ENCODE data around the gene KLRC3.
A peak's percentile ranks its signal among the peaks of the same experiment; 100 is the strongest.
"Not testable (repeated sequence)": the region's sequence is repeated elsewhere in the genome, so short reads cannot be mapped to it uniquely, and the experiment has no call there.

The KLRC3 gene

GRCh38 chr12:10372559-10372958 lies 47.8 kb downstream of the KLRC3 start:
- no peaks in the 10 kb centered on the region for H4K20me1 ChIP-seq (ENCODE audit: insufficient read depth, low read length)
- no peaks in the 10 kb centered on the region for H3K9me2 ChIP-seq (ENCODE audit: low read depth, low read length)
- H3F3A ChIP-seq (ENCODE audit: insufficient read depth, low read length): no peaks in the 10 kb centered on the region
- H2AFZ ChIP-seq (ENCODE audit: low read length): no peak overlapping the region
- TF ChIP-seq CTCF (IDR thresholded peaks at IDR 0.05; ENCODE audit: low read length): no peak
- no peak for TF ChIP-seq EZH2 (IDR thresholded peaks at IDR 0.05; ENCODE audit: borderline replicate concordance, low read length)
- no peak overlapping the region for H3K9ac ChIP-seq (ENCODE audit: low read length)
- peak overlapping the region; percentile 2 for H3K27ac ChIP-seq (ENCODE audit: low read depth, low read length, poor library complexity, severe bottlenecking)
- H3K4me3 ChIP-seq (ENCODE audit: low read depth, low read length, poor library complexity, severe bottlenecking): no peak overlapping the region
- H3K79me2 ChIP-seq (ENCODE audit: insufficient read depth, low read length): peaks cover 10% of the 10 kb centered on the region; the same call in 1 of the 2 replicates
- no peaks in the 10 kb centered on the region for H3K27me3 ChIP-seq (ENCODE audit: insufficient read depth, low read length)
- H3K9me3 ChIP-seq (ENCODE audit: low read length): no peaks in the 10 kb centered on the region
- no peak overlapping the region for H3K4me2 ChIP-seq (ENCODE audit: low read length)
- peaks cover 16% of the 10 kb centered on the region for H3K4me1 ChIP-seq (ENCODE audit: insufficient read depth, low read length, severe bottlenecking)
- H3K36me3 ChIP-seq (ENCODE audit: insufficient read depth, low read length): peaks cover 99% of the 10 kb centered on the region

GRCh38 chr12:10371893-10372535 lies 48.4 kb downstream of the KLRC3 start:
- H3K9me2 ChIP-seq (ENCODE audit: low read depth, low read length); H3K27me3 ChIP-seq (ENCODE audit: insufficient read depth, low read length); H3K9ac ChIP-seq (ENCODE audit: low read length); H3K4me2 ChIP-seq (ENCODE audit: low read length); H3K4me3 ChIP-seq (ENCODE audit: low read depth, low read length, poor library complexity, severe bottlenecking); H3K9me3 ChIP-seq (ENCODE audit: low read length); H3K79me2 ChIP-seq (ENCODE audit: insufficient read depth, low read length); H3F3A ChIP-seq (ENCODE audit: insufficient read depth, low read length); H2AFZ ChIP-seq (ENCODE audit: low read length); H4K20me1 ChIP-seq (ENCODE audit: insufficient read depth, low read length): not testable (repeated sequence)
- peak overlapping the region; percentile 2 for H3K27ac ChIP-seq (ENCODE audit: low read depth, low read length, poor library complexity, severe bottlenecking)
- peaks cover 21% of the 10 kb centered on the region for H3K4me1 ChIP-seq (ENCODE audit: insufficient read depth, low read length, severe bottlenecking)
- peaks cover 98% of the 10 kb centered on the region for H3K36me3 ChIP-seq (ENCODE audit: insufficient read depth, low read length)

GRCh38 chr12:10369557-10370415 lies 50.6 kb downstream of the KLRC3 start:
- no peak overlapping the region for H3K27ac ChIP-seq (ENCODE audit: low read depth, low read length, poor library complexity, severe bottlenecking)
- no peaks in the 10 kb centered on the region for H3K27me3 ChIP-seq (ENCODE audit: insufficient read depth, low read length)
- TF ChIP-seq CTCF (IDR thresholded peaks at IDR 0.05; ENCODE audit: low read length) (no peak), EZH2 (IDR thresholded peaks at IDR 0.05; ENCODE audit: borderline replicate concordance, low read length) (no peak)
- H3K9ac ChIP-seq (ENCODE audit: low read length): no peak overlapping the region
- H2AFZ ChIP-seq (ENCODE audit: low read length): no peak overlapping the region
- no peaks in the 10 kb centered on the region for H3K79me2 ChIP-seq (ENCODE audit: insufficient read depth, low read length)
- H3F3A ChIP-seq (ENCODE audit: insufficient read depth, low read length): no peaks in the 10 kb centered on the region
- H3K9me2 ChIP-seq (ENCODE audit: low read depth, low read length): no peaks in the 10 kb centered on the region
- no peak overlapping the region for H3K4me3 ChIP-seq (ENCODE audit: low read depth, low read length, poor library complexity, severe bottlenecking)
- H3K4me1 ChIP-seq (ENCODE audit: insufficient read depth, low read length, severe bottlenecking): peaks cover 44% of the 10 kb centered on the region
- peaks cover 76% of the 10 kb centered on the region for H3K36me3 ChIP-seq (ENCODE audit: insufficient read depth, low read length)
- H4K20me1 ChIP-seq (ENCODE audit: insufficient read depth, low read length): no peaks in the 10 kb centered on the region
- H3K9me3 ChIP-seq (ENCODE audit: low read length): no peaks in the 10 kb centered on the region
- H3K4me2 ChIP-seq (ENCODE audit: low read length): no peak overlapping the region

Measured in OCI-LY1 (cell line).